ENCODE measurements around the gene PRMT9.

PRMT9 gene

DNA sequence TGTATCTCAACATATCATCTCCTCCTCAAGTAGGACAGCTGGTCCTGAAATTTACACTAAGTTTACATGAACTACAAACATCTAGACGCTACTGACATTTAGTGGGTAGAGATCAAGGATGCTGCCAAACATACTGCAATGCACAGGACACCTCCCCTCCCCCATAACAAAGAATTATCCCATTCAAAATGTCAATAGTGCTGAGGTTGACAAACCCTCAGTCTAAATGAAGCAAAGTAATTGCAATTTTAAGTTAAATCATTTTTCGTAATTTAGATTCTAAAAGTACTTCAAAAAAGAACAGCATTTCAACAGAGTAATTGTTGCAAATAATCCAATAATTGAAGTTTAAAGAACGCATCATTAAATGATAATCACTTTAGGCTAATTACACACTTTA, 1.2 kb downstream of the PRMT9 start:
- FAIRE-seq: no peak
- DNase-seq (ENCODE audit: low spot score): no peak

DNA sequence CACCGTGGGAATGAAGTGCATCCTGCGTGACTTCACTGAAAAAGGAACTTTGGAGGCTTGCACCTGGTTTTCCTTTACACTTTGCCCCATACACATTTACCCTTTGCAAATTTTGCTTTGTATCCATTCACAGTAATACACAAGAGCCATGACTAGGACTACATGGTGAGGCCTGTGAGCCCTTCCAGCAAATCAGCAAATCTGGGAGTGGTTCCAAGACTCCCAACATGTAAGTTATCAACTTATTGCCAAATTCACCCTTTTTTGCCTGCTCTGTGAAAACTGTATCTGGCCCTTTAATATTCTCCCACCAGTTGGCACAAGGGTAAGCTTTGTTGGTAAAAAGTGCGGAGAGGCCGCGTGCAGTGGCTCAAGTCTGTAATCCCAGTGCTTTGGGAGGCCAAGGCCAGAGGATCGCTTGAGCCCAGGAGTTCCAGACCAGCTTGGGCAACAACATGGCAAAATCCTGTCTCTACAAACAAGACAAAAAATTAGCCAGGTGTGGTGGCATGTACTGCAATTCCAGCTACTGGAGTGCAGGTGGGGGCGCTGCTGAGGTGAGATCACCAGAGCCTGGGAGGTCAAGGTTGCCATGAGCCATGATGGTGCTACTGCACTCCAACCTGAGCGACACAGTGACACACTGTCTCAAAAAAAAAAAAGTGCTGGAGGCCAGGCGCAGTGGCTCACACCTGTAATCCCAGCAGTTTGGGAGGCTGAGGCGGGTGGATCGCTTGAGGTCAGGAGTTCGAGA, 5.0 kb downstream of the PRMT9 start:
- DNase-seq (ENCODE audit: low spot score): no peak

DNA sequence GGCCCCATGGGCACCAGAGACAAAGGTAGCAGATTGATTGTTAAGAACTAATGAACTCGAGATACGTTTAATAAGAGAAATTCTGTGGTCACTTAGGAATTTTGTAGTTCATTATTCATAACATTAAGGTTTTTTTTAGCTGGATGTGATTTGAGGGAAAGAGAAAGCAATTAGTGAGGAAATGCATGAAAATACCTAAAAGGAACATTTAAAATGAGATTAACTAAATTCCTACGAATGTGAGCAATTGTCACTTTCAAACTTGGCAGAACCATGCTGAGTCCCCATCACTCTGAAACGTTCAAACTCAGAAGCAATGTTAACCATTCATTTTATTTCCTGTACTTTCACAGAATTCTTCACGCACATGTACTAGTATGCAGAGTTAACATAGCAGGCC, 5.9 kb downstream of the PRMT9 start:
- DNase-seq (ENCODE audit: low spot score) (no peak), FAIRE-seq (no peak)

More for the DNA sequence above, 5.0 kb downstream of the PRMT9 start:
- no peak for FAIRE-seq

DNA sequence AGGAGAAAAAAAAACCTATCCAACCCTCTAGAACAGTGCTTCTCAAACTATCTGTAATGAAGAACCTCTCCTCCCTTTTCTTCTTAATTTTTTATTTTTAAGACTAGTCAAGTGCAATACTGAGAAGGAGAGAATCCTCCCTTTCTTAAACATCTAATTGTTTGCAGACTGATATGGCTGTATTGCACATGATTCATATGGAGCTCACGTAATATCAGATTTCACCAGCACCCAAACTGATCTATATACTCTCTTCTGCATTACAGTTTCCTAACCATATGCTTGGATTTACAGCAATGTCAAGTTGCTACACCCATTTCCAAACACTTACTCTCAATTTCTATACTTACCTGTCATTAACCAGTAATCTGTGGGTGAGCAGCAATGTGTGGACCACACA, 9.5 kb downstream of the PRMT9 start:
- FAIRE-seq (no peak), DNase-seq (ENCODE audit: low spot score) (no peak)

DNA sequence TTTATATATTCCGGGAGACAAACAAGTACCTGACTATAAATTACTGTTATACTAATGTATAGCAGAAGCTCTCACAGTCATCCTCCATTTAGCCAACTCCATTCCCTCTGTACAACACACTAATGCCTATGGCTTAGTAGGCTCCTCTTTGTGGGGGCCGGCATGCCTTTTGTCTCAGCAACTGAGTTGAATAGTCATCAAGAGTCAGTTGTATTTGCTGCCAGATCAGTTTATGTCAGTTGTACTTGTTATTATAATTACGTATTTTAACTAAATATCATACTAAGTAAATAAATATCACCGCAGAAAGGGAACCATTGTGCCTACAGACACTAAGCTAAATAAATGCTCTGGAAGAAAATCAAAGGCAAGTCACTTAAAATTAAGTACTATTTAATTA, 9.9 kb downstream of the PRMT9 start:
- FAIRE-seq (no peak), DNase-seq (ENCODE audit: low spot score) (no peak)

DNA sequence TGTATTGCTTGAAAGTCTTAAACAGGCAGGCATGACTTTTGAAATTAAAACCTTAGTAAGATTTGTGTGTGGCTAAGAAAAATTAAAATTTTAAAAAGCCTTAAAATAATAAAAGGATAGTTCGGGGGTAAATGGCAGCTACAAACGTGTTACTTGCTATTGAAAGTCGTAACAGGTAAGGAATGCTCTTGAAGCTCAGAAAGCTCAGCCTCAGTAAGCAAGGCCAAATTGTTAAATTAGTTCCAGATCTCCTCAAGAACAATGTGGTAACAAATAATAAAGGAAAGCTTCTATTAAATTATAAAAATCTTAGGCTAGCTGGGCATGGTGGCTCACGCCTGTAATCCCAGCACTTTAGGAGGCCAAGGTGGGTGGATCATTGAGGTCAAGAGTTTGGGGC, 25.5 kb downstream of the PRMT9 start:
- FAIRE-seq: no peak
- no peak for DNase-seq (ENCODE audit: low spot score)

DNA sequence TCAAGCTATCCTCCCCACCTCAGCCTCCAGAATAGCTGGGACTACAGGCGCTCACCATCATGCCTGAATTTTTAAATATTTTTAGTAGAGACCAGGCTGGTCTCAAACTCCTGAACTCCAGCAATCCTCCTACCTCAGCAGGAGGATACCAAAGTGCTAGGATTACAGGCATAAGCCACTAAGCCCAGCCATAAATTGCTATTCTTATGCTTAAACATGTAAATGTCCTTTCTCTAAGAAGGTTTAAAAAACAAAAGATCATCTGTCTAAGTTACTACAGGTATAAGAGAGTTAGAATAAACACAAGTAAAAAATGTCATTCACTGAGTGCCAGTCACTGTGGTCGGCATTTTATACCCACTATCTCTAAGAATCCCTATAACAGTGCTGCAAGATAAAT, 28.3 kb downstream of the PRMT9 start:
- no peak for FAIRE-seq
- DNase-seq (ENCODE audit: low spot score): no peak

DNA sequence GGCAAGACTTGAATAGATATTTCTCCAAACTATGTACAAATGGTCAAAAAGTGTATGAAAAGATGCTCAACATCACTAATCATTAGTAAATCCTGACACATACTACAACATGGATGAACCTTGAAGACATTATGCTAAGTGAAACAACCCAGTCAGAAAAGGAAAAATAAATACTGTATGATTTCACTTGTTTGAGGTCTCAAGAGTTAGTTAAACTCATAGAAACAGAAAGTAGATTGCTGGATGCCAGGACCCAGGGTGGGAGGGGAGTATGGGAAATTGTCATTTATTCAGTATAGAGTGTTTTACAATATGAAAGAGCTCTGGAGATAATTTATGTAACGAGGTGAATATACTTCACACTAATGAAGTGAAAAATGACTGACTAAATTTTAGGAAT, 32.4 kb downstream of the PRMT9 start:
- DNase-seq (ENCODE audit: low spot score): no peak
- no peak for FAIRE-seq

DNA sequence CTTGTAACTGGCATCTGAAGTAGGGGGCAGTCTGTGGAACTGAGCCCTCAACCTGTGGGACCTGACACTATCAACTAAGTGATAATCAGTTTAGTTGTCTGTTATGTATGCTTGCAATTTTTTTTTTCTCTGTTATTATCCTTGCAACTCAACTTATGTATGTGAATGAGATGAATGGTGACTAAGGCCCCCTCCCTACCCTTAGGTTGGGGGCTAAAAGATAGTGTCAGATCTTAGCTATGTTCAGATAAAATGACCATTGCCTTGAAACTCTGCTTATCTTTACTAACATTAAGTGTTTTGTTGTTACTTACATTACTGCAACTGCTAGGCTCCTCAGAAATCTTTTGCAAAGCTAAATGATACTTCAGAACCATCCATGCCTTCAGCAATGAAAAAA, 35.3 kb downstream of the PRMT9 start:
- DNase-seq (ENCODE audit: low spot score) (no peak), FAIRE-seq (no peak)

DNA sequence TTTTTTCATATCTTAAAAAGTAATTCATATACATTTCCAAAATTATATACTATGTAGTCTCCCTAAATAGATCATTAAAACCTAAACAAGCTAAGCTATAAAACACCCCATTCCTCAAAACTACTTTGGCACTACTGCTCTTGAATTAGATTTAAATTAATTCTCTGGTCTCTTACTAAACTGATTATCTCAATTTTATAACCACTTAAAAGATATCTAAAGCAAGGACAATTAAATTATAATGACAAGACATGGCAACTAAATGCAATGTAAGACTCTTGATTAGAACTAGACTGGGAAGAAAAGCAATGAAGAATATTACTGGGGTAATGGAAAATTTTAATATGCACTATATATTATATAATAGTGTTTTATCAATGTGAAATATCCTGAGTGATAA, 38.9 kb downstream of the PRMT9 start:
- DNase-seq (ENCODE audit: low spot score) (no peak), FAIRE-seq (no peak)

DNA sequence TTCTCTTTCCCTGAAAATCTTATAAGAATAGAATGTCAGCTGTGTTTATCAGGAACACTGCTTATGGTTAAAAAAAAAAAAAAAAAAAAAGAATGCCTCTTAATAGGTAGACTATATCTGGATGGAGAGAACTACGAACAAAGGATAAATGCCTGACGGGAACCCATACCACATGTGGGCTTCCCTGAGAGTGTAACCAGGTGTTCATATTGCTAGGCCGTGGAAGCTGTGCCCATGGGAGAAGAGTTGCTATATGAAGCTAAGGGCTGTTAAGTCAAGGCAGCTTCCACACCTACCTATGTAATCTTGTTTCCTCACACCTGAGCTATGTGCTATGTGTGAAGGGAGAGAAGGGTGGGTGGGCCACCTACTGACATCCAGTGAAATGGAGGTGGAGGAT, 39.5 kb downstream of the PRMT9 start:
- no peak for DNase-seq (ENCODE audit: low spot score)

DNA sequence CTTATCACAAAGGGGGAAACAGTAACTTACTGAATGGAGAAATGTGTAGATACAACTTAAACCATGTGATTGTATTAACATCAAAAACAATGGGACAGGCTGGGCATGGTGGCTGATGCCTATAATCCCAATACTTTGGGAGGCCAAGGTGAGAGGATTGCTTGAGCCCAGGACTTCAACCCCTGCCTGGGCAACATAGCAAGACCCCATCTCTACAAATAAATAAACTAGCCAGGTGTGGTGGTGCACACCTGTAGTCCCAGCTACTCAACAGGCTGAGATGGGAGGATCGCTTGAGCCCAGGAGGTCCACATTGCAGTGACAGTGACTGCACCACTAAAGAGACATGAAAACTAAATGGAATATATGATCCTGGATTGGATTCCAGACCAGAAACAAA, 40.3 kb downstream of the PRMT9 start:
- FAIRE-seq: no peak
- DNase-seq (ENCODE audit: low spot score): no peak

More for the DNA sequence above, 39.5 kb downstream of the PRMT9 start:
- FAIRE-seq: no peak

DNA sequence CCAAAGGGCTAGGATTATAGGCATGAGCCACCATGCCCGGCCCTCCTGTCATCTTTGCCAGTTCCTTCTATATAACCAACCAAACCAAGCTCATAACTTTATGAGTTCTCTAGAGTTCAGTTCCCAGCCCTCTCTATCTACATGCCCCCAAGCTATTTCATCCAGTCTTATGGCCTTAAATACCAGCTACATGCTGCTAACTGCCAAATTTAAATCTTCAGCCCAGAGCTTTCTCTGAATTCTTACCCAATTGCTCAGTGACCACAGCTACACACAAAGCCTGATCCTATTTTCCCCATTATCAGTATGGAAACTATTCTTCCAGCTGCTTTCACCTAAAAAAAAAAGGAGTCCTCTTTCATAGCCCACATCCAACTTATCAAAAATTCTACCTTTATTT, 43.6 kb downstream of the PRMT9 start:
- DNase-seq (ENCODE audit: low spot score) (no peak), FAIRE-seq (no peak)

DNA sequence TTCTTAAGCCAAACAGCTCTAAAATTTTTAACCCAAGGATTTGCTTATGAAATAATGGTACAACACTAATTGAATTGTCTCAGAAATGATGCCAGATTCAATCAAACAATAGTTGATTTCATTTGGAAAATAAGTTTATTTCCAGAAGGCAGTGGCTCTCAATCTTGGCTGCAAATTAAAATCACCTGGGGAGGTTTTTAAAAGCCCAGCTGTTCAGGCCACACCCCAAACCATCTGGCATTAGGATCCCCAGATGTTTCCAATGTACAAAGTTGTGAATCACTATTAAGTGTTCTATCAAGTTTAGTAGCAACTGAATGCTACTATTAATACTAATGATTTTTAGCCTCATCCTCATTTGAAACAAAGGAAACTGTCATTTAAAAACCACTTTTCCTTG, 44.6 kb downstream of the PRMT9 start:
- DNase-seq (ENCODE audit: low spot score) (no peak), FAIRE-seq (no peak)

DNA sequence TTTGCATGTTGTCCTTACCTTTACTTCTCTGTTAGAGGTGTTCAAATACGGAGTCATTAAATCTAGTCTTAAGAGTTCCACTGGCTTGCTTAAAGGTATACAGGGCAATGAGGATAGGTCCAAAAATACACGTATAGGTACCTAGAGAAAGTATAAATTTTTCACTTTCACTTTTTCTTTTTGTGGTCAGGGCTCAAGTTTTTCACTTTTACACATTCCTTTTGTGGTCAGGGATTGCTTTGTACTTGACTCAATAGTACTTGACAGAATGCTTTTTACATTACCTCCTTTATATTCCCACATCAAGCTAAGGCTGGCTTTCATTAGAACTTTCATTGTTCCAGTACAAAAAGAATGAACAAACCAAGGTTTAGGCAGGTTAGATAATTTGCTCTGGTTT, 45.0 kb downstream of the PRMT9 start:
- FAIRE-seq (no peak), DNase-seq (ENCODE audit: low spot score) (no peak)

DNA sequence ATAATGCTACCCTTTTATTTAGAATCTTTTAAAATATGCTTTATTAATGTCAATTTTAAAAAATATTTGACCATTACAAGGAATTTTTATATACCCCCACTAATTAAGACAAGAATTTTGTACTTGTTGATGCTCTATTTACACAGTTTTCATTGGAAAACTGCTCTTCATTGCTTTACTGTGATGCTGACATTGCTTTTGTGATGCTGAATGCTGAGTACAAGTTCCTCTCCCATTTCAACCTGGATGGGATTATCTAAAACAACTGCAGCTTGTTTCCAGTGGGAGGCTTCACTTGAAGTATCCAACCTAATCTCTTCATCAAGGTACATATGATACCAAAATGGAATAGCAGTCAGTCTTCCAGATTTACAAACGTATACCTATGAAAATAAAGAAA, 45.6 kb downstream of the PRMT9 start:
- no peak for FAIRE-seq

DNA sequence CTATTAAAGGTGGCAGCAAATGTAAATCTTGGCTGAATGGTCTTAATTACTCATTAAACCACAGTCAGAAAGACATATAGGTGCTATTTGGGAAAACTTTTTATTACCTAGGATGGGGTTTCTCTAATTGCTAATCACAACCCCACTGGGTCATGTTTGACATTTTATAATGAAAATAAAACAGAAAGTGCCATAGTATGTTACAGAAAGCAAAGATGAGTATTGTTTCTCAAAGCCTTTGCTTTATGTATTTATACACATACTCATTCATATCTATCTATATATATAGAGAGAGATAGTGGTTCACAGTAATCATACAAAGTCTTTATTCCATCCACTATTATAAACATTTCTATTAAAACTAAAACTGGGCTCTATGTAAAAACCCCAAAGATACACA, 48.6 kb downstream of the PRMT9 start:
- DNase-seq (ENCODE audit: low spot score) (no peak), FAIRE-seq (no peak)

More for the DNA sequence above, 45.6 kb downstream of the PRMT9 start:
- DNase-seq (ENCODE audit: low spot score): no peak

DNA sequence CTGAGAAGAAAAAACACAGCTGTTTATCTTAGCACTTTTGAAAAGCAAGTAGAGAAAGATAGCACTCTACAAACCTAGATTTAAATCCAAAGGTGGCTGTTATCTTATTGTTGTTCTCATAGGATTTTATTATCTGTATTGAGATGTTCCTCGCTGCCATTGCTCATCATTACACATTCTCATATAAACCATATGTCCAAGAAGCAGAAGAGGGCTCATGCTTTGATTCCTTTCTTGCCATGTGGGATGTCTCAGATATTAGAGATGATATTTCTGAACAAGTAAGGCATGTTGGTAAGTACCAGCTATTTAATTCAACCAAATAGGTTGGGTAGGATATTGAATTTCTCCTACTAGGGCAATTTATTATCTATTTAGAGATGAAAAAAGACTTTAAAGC, 50.3 kb downstream of the PRMT9 start:
- DNase-seq (ENCODE audit: low spot score) (no peak), FAIRE-seq (no peak)

DNA sequence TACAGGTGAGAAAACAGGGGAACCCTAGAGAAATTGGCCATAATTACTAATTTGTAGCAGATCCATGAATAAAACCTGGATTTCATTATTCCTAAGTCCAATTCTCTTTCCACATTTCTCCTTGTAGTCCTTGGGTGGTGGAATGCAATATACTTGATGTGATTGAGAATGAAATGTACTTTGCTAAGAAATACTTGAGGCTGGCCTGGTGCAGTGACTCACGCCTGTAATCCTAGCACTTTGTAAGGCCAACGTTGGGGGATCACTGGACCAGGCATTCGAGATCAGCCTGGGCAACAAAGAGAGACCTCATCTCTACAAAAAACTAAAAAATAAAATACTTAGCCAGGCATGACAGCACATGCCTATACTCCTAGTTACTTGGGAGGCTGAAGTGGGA, 50.9 kb downstream of the PRMT9 start:
- no peak for DNase-seq (ENCODE audit: low spot score)
- FAIRE-seq: no peak

DNA sequence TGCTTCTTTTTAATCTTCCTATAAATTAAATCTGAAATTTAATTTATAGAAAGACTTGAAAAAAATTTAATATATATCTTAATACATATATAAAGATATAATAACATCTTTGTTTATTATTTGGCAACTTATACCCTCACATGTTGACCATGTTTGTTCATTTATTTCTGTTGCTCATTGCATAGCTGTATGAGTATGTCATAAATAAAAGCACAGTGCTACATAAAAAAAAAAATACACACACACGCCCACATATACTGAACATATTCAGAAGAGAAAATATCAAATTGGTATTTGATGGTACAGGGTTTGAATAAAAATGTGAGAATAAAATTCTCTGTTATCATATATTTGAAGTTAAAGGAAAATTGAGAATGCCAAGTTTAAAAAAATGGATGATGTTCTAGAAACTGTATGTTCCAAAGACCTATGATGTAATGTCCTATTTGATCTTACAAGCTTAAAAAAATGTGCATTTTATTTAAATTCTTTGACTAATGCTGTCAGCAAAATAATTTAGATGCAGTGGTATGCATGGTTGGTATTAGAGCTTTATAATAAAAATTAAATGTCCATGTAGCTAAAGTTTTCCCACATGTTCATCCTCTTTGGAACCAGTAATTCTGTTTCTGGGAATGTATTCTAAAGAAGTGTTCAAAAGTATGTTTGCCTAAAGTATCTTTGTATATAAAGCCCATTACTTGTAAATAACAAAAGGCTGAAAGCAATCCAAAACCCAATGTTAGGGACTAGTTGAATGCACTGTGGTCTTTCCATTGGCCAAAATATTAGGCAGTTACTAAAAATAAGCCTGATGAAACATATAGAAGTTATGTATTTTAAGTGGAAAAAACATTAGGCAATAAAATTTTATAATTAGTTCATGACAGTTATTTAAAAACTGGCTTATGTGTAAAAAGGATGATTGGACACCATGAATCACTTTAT, 53.9 kb downstream of the PRMT9 start:
- no peak for FAIRE-seq
- DNase-seq (ENCODE audit: low spot score): no peak

DNA sequence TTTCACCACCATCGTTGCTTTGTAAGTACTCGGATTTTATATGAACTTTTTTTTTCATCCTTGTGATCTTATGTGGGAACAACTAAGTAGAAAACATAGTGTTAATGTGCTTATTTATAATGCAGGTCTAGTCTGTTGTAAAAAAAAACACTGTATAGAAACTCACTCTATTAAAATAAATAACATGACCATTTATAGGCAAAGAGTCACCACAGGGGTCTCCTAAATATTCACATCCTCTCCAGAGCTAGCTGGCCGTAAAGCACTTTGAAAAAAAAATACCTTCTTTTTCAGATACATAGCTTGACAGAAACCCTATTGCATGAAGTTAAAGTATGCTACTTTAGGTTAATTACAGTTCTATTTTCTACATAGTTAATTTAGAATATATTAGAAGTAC, 55.5 kb downstream of the PRMT9 start:
- FAIRE-seq (no peak), DNase-seq (ENCODE audit: low spot score) (no peak)

DNA sequence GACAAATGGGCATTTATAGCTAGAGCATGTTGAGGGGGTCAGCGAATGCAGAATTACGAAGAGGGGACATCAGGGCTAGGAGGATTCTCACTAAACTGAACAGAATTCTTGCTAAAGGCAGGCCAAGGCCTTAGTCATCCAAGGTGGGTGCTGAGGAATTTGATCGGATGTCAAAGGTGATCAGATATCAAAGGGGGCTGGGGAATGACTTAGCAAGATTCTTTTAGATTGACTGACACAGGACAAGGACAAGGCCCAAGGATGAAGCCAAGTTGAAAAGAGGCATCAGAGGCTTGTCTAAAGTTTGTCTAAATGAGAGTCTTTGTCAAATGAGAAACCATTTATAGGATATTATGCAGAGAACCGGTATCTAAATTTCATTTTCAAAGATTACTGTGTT, 57.1 kb downstream of the PRMT9 start:
- no peak for DNase-seq (ENCODE audit: low spot score)
- no peak for FAIRE-seq

DNA sequence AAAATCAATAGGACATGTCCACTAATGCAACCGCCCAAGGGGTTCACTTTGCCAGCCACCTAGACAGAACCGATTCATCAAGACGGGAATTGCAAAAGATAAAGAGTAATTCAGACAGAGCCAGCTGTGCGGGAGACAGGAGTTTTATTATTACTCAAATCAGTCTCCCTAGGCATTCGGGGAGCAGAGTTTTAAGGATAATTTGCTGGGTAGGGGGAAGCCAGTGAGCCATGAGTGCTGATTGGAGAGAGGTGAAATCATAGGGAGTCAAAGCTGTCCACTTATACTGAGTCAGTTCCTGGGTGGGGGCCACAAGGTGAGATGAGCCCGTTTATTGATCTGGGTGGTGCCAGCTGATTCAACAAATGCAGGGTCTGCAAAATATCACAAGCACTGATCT, 58.2 kb downstream of the PRMT9 start:
- FAIRE-seq (no peak), DNase-seq (ENCODE audit: low spot score) (no peak)
